ENCODE results near the gene BRCC3.

BRCC3 gene

DNA sequence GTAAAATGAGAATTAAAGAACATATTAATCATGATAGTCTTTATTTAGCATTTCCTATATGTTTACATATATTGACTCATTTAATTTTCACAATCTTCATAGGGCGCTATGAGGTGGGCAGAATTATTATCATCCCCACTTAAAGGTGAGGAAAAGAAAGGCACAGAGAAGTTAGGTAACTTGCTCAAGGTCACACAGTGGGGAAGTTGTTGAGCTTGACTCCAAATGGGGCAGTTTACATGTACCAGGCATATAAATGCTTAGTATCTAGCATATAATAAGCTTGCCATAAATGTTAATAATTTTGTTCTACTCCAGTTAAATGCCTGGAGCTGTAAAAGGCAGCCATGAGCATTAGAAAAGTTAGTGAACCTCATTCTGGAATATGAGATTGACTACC is 1.9 kb upstream of the BRCC3 start:
- Mint-ChIP-seq H3K9me3 (no peaks in the 10 kb centered on the region), H3K4me3 (peak overlapping the region; percentile 82), H3K36me3 (ENCODE audit: insufficient read depth) (peaks cover 12% of the 10 kb centered on the region), H3K4me1 (peaks cover 38% of the 10 kb centered on the region), H3K27ac (ENCODE audit: low read depth) (peak overlapping the region; percentile 89), H3K27me3 (no peaks in the 10 kb centered on the region)
- no peak for ATAC-seq (replicated peaks; ENCODE audit: extremely low read depth, poor library complexity, severe bottlenecking)
- no peak for DNase-seq (ENCODE audit: low spot score in 2 of 2)

DNA sequence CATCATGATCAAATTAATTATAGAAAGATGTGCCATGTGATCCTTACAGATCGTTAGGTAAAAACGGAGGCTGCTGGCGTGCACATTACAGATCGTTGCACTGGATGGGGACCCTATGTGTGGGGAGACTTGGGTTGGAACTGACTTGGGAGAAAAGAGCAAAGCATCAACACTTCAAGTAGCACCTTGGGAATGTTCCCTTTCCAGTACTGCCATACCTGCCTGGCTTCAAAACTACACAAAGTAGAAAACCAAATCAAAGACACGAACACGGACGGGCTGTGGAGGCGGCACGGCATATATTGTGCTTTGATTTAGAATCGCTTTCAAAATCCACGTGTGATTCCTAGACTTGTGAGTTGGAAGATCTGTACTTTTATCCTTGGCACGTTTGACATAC is 1.3 kb upstream of the BRCC3 start:
- Mint-ChIP-seq H3K36me3 (ENCODE audit: insufficient read depth) (peaks cover 12% of the 10 kb centered on the region), H3K4me3 (peak overlapping the region; percentile 82), H3K27ac (ENCODE audit: low read depth) (peak overlapping the region; percentile 89), H3K4me1 (peaks cover 41% of the 10 kb centered on the region), H3K9me3 (no peaks in the 10 kb centered on the region), H3K27me3 (no peaks in the 10 kb centered on the region)
- DNase-seq (ENCODE audit: low spot score in 2 of 2): no peak
- no peak for ATAC-seq (replicated peaks; ENCODE audit: extremely low read depth, poor library complexity, severe bottlenecking)

DNA sequence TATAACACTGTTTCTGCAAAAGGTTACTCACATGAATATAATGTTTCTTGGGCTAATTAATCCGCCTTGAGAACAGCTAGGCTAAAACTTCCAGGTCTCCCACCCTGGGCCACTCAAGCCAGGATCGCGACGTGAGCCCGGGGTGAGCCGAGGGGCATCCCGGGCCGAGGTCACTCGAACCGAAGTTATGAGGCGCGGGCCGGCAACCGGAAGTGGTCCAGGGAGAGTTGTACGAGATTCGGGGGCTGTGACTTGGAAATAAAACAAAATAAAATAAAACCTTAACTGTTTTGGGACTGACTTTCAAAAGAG is 689 bp upstream of the BRCC3 start:
- peaks cover 46% of the 10 kb centered on the region for H3K4me1 Mint-ChIP-seq
- peak overlapping the region; percentile 82 for H3K4me3 Mint-ChIP-seq
- H3K36me3 Mint-ChIP-seq (ENCODE audit: insufficient read depth): peaks cover 14% of the 10 kb centered on the region
- no peaks in the 10 kb centered on the region for H3K27me3 Mint-ChIP-seq
- peak overlapping the region; percentile 89 for H3K27ac Mint-ChIP-seq (ENCODE audit: low read depth)
- H3K9me3 Mint-ChIP-seq: no peaks in the 10 kb centered on the region
- DNase-seq (ENCODE audit: low spot score in 2 of 2) (peak in 1 of 2 donors; percentile 12), ATAC-seq (replicated peaks; ENCODE audit: extremely low read depth, poor library complexity, severe bottlenecking) (no peak)

DNA sequence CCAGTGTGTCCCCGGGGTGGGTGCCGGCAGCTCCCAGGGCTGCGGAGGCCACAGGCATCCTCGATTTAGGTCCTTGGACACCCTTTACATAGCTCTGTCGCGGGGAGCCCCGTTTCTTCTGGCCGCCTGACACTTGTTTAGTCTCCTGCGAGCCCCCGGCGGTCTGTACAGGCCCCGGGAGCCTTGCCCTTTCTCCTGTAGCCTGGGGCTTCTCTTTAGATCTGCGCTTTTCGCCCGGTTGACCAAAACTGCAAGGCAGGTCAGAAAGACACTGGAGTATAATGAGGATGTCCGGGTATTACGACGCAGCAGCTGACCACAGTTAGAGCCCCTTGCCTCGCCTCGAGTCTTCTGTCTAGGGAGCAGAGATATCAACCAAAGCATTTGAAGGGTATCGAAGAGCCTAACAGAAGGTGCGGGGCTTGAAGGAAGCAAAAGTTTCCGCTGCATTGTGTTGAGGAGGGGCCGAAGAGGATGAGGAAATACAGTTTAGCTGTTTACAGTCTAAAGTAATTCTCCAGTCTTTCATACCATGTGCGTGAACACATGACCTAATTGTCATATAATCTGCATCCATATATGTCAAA is 479 bp downstream of the BRCC3 start:
- ATAC-seq (replicated peaks; ENCODE audit: extremely low read depth, poor library complexity, severe bottlenecking): peak; percentile 10
- Mint-ChIP-seq H3K36me3 (ENCODE audit: insufficient read depth) (peaks cover 21% of the 10 kb centered on the region), H3K4me3 (peak overlapping the region; percentile 82), H3K27me3 (no peaks in the 10 kb centered on the region), H3K27ac (ENCODE audit: low read depth) (peak overlapping the region; percentile 89), H3K4me1 (peaks cover 49% of the 10 kb centered on the region), H3K9me3 (no peaks in the 10 kb centered on the region)
- DNase-seq (ENCODE audit: low spot score in 2 of 2): no peak

DNA sequence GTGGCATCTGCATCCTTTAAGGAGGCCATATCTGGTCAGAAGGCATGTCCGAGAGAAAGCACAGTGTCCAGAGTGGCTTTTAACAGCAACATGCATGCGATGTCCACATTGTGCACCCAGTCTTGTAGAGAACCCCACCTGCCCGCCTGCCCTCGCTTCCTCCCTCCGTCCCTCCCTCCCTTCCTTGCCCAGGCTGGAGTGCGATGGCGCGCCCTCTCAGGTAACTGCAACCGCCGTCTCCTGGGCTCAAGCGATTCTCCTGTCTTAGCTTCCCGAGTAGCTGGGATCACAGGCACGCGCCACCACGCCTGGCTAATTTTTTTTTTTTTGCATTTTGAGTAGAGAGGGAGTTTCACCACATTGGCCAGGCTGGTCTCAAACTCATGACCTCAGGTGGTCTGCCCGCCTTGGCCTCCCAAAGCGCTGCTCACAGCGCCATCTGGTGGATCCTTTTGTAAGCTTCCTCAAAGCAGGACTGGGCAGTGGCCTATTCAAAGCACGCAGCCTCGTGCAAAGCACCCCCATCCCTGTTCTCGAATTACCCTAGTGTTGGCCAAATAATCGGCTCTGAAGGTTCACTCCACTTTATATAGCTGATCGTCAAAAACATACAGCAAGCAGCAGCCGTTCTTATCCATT is 15.0 kb downstream of the BRCC3 start:
- DNase-seq (ENCODE audit: low spot score in 2 of 2) (peak in 1 of 2 donors; percentile 13), ATAC-seq (replicated peaks; ENCODE audit: extremely low read depth, poor library complexity, severe bottlenecking) (no peak)
- H3K4me3 Mint-ChIP-seq: no peak overlapping the region
- H3K27me3 Mint-ChIP-seq: no peaks in the 10 kb centered on the region
- H3K27ac Mint-ChIP-seq (ENCODE audit: low read depth): no peak overlapping the region
- no peaks in the 10 kb centered on the region for H3K9me3 Mint-ChIP-seq
- peaks cover 5% of the 10 kb centered on the region for H3K4me1 Mint-ChIP-seq
- H3K36me3 Mint-ChIP-seq (ENCODE audit: insufficient read depth): peaks cover 18% of the 10 kb centered on the region

DNA sequence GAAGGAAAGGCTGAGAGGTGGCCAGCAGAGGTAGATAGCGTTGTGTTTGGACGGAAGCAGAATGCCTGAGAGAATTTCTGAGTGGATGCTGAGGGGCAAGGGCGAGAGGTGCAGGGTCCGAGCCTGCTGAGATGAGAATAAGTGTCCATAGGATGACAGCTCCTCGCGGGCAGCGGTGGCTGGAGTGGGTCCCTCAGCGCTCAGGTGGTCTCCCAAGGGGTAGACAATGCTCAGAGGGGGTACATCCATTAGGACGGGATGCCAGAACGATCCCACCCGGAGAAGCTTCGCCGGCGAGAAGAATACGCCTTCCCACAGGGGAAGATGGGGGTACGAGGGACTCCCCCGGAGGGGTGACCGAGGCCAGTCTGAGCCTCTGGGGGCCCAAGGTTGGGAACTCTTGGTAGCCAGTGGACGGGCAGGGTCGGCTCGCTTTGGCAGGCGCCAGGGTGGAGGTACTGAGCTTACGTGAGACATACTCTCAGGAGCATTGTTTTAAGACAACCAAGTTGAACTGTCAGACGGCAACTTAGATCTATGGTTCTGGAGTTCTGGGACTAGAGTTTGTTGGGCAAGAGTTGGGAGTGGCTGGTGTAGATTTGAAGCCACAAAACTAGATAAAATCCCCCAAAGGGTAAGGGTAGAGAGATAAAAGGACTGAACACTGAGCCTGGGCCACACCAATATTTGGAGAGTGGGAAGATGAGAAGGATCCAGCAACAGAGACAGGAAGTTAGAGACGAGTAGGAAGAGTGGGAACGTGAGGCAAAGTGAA is 15.8 kb downstream of the BRCC3 start:
- H3K4me1 Mint-ChIP-seq: no peaks in the 10 kb centered on the region
- H3K27me3 Mint-ChIP-seq: no peaks in the 10 kb centered on the region
- H3K9me3 Mint-ChIP-seq: no peaks in the 10 kb centered on the region
- DNase-seq (ENCODE audit: low spot score in 2 of 2) (no peak), ATAC-seq (replicated peaks; ENCODE audit: extremely low read depth, poor library complexity, severe bottlenecking) (no peak)
- H3K27ac Mint-ChIP-seq (ENCODE audit: low read depth): no peak overlapping the region
- peaks cover 14% of the 10 kb centered on the region for H3K36me3 Mint-ChIP-seq (ENCODE audit: insufficient read depth)
- no peak overlapping the region for H3K4me3 Mint-ChIP-seq

DNA sequence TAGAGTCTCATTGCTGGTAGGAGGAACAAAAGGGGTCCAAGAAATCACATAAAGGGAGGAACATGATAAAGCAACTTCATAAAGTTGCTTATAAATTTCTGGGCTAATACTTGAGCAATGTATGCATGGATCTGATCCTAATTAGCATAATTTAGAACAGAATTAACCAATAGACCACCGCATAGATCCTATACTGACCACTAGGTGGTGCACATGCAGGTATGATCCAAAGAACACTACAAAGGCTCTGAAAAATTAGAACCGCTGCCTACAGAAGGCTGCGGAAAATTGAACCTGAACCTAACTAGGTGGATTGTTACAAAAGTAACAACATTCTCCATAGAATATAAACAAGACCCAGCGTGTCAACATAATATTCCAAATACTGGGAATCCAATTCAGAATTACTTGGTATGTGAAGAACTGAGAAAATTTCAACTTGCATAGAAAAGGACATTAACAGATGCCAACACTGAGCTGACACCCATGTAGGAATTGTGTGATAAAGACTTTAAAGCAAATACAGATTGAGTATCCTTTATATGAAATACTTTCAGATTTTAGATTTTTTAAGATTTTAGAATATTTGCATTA is 23.3 kb downstream of the BRCC3 start:
- Mint-ChIP-seq H3K27ac (ENCODE audit: low read depth) (no peak overlapping the region), H3K27me3 (no peaks in the 10 kb centered on the region), H3K36me3 (ENCODE audit: insufficient read depth) (peaks cover 15% of the 10 kb centered on the region), H3K9me3 (no peaks in the 10 kb centered on the region), H3K4me3 (no peak overlapping the region), H3K4me1 (no peaks in the 10 kb centered on the region)
- ATAC-seq (replicated peaks; ENCODE audit: extremely low read depth, poor library complexity, severe bottlenecking) (peak; percentile 62), DNase-seq (ENCODE audit: low spot score in 2 of 2) (no peak)

- Mint-ChIP-seq H3K9me3 (no peaks in the 10 kb centered on the region), H3K4me1 (peaks cover 5% of the 10 kb centered on the region), H3K27ac (ENCODE audit: low read depth) (no peak overlapping the region), H3K4me3 (no peak overlapping the region), H3K36me3 (ENCODE audit: insufficient read depth) (peaks cover 8% of the 10 kb centered on the region), H3K27me3 (no peaks in the 10 kb centered on the region)
- DNase-seq (ENCODE audit: low spot score in 2 of 2): no peak
- ATAC-seq (replicated peaks; ENCODE audit: extremely low read depth, poor library complexity, severe bottlenecking): no peak
Measured at GRCh38 chrX:155105919-155106318, 34.6 kb downstream of the BRCC3 start.

DNA sequence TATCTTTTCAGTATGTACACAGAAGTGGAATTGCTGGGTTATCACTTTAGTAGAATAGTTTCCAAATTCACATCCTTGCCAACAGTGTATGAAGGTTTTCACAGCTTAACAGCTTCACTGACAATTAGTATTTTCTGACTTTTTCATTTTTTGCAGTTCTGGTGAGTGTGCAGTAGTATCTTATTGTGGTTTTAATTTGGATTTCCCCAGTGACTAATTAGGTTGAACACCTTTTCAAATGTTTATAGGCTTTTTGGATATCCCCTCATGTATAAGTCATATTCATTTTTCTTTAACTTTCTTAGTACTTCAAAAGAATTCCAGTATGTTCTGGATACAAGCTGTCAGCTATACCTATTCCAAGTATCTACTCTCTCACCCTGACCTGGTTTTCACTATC is 37.1 kb downstream of the BRCC3 start:
- Mint-ChIP-seq H3K36me3 (ENCODE audit: insufficient read depth) (peaks cover 8% of the 10 kb centered on the region), H3K9me3 (no peaks in the 10 kb centered on the region), H3K27me3 (no peaks in the 10 kb centered on the region), H3K27ac (ENCODE audit: low read depth) (no peak overlapping the region), H3K4me3 (no peak overlapping the region), H3K4me1 (no peaks in the 10 kb centered on the region)
- no peak for ATAC-seq (replicated peaks; ENCODE audit: extremely low read depth, poor library complexity, severe bottlenecking)
- DNase-seq (ENCODE audit: low spot score in 2 of 2): no peak

DNA sequence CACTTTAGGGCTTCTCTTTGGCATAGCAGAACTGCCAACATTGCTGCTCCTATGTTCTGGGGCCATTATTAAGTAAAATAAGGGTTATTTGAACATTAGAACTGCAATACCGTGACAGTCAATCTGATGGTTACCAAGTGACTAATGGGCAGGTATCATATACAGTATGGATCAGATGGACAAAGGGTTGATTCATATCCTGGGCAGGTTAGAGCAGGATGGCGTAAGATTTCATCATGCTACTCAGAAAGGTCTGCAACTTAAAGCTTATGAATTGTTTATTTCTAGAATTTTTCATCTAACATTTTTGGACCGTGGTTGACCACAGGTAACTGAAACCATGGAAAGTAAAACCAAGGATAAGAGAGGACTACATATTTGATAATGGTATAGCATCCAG is 40.9 kb downstream of the BRCC3 start:
- Mint-ChIP-seq H3K36me3 (ENCODE audit: insufficient read depth) (peaks cover 3% of the 10 kb centered on the region), H3K9me3 (no peaks in the 10 kb centered on the region), H3K4me1 (no peaks in the 10 kb centered on the region), H3K27ac (ENCODE audit: low read depth) (no peak overlapping the region), H3K4me3 (no peak overlapping the region), H3K27me3 (no peaks in the 10 kb centered on the region)
- no peak for ATAC-seq (replicated peaks; ENCODE audit: extremely low read depth, poor library complexity, severe bottlenecking)
- no peak for DNase-seq (ENCODE audit: low spot score in 2 of 2)

- Mint-ChIP-seq H3K4me1 (no peaks in the 10 kb centered on the region), H3K36me3 (ENCODE audit: insufficient read depth) (peaks cover 6% of the 10 kb centered on the region), H3K9me3 (no peaks in the 10 kb centered on the region), H3K27ac (ENCODE audit: low read depth) (no peak overlapping the region), H3K27me3 (no peaks in the 10 kb centered on the region), H3K4me3 (no peak overlapping the region)
- ATAC-seq (replicated peaks; ENCODE audit: extremely low read depth, poor library complexity, severe bottlenecking) (no peak), DNase-seq (ENCODE audit: low spot score in 2 of 2) (no peak)
Measured at GRCh38 chrX:155113097-155113496, 41.8 kb downstream of the BRCC3 start.

DNA sequence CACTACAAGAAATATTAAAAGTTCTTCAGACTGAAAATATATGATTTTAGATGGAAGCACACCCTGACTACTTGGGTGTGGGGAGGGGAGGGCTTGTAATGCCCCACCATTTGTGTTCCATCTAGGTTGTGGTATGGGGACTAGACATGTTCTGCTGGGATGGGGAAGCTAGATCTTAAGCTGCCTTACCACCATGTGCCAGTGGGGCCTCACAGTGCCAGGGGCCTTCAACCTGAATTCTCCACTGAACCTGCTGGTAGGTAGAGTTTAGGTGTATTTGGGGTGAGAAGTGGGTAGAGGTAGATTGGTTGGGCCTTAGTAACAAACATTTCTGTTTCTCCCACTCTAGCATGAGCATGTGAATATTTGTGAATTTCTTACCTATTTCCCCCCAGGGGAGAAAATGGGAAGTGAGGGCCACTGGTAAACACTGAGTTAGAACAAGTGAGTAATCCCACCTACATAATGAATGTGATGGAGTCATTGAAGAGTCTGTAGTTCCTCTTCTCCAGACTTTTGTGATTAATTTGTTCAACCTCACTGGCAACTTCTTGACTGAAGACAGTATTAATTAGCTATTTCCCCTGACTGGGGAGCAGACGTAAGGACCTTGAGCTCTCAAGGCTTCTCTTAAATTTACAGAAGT is 44.0 kb downstream of the BRCC3 start:
- DNase-seq (ENCODE audit: low spot score in 2 of 2) (no peak), ATAC-seq (replicated peaks; ENCODE audit: extremely low read depth, poor library complexity, severe bottlenecking) (no peak)
- H3K4me3 Mint-ChIP-seq: no peak overlapping the region
- H3K27me3 Mint-ChIP-seq: no peaks in the 10 kb centered on the region
- peaks cover 12% of the 10 kb centered on the region for H3K36me3 Mint-ChIP-seq (ENCODE audit: insufficient read depth)
- H3K4me1 Mint-ChIP-seq: no peaks in the 10 kb centered on the region
- H3K27ac Mint-ChIP-seq (ENCODE audit: low read depth): no peak overlapping the region
- H3K9me3 Mint-ChIP-seq: no peaks in the 10 kb centered on the region
